Measurements from ENCODE around the gene SF3B6. TPM values are rescaled to one million over a fixed set of nuclear protein-coding genes. Genes with fewer than 3 reads are reported as not detected.

The SF3B6 gene
- total RNA-seq, 1 donor from 2014 or later: 105 TPM

DNA sequence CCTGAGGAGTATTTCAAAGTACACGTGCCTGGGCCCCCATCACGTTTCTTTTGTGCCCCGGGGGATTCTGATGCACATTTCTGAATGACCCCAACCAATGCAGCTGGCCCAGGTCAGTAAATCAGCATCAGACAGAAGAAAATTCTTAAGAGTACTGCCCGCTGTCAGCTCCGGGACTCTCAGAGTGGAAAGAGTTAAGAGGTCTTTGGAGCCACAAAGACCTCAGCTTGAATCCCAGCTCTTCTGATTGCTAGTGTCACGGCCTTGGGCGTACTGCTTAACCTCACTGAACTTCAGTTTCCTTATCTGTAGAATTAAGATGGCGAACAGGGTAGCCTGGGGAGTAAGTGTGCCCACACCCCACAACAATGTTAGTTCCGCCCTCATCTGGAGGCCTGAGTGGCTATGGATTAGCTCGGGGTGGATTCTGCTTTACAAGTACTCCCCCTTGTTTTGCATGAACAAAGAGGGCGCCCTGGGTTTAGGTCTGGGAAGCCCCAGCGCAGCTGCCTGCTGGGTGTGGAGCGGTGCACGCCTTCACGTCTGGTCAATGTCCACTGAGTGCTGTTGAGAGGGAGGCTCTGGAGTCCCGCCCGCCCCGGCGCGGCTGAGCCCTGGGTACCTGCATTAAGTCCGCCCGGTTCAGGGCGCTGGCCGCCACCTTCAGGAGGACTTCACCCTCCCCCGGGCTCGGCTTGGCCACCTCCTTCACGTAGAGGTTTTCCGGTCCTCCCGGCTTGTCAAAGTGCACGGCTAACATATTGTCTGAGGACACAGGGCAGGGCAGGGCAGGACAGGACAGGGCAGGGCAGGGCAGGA lies 7.7 kb upstream of the SF3B6 start:
- H2AFZ ChIP-seq (ENCODE audit: low read depth, low read length): peak overlapping the region; percentile 95
- TF ChIP-seq, protein P1, sequence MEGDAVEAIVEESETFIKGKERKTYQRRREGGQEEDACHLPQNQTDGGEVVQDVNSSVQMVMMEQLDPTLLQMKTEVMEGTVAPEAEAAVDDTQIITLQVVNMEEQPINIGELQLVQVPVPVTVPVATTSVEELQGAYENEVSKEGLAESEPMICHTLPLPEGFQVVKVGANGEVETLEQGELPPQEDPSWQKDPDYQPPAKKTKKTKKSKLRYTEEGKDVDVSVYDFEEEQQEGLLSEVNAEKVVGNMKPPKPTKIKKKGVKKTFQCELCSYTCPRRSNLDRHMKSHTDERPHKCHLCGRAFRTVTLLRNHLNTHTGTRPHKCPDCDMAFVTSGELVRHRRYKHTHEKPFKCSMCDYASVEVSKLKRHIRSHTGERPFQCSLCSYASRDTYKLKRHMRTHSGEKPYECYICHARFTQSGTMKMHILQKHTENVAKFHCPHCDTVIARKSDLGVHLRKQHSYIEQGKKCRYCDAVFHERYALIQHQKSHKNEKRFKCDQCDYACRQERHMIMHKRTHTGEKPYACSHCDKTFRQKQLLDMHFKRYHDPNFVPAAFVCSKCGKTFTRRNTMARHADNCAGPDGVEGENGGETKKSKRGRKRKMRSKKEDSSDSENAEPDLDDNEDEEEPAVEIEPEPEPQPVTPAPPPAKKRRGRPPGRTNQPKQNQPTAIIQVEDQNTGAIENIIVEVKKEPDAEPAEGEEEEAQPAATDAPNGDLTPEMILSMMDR (IDR thresholded peaks at IDR 0.05; ENCODE audit: insufficient read depth, low read depth, low read length): no peak
- TF ChIP-seq EZH2 (IDR thresholded peaks at IDR 0.05; ENCODE audit: insufficient read depth, low read length): no peak
- H3K4me3 ChIP-seq (ENCODE audit: insufficient read depth, low read depth, low read length): peak overlapping the region; percentile 74
- peak overlapping the region; percentile 98 for H3K4me2 ChIP-seq (ENCODE audit: low read length)
- peak overlapping the region; percentile 83 for H3K27ac ChIP-seq (ENCODE audit: low read depth, low read length)
- H3K4me1 ChIP-seq (ENCODE audit: insufficient read depth, low read length): peaks cover 8% of the 10 kb centered on the region
- H3K36me3 Mint-ChIP-seq (ENCODE audit: low read depth, unreplicated experiment): peaks cover 14% of the 10 kb centered on the region
- peaks cover 20% of the 10 kb centered on the region for H3K36me3 ChIP-seq (ENCODE audit: insufficient read depth, low read length)
- peak overlapping the region; percentile 94 for H3K4me3 Mint-ChIP-seq (ENCODE audit: unreplicated experiment)
- peaks cover 11% of the 10 kb centered on the region for H3K79me2 ChIP-seq (ENCODE audit: insufficient read depth, low read length)
- H3K27ac Mint-ChIP-seq (ENCODE audit: unreplicated experiment): peak overlapping the region; percentile 90
- no peaks in the 10 kb centered on the region for H3K27me3 ChIP-seq (ENCODE audit: insufficient read depth, low read length)
- H3K9me3 Mint-ChIP-seq (ENCODE audit: unreplicated experiment): no peaks in the 10 kb centered on the region
- no peak for FAIRE-seq
- no peaks in the 10 kb centered on the region for H3K27me3 Mint-ChIP-seq (ENCODE audit: low read depth, unreplicated experiment)
- DNase-seq (ENCODE audit: low read depth): peak; percentile 76
- H4K20me1 ChIP-seq (ENCODE audit: insufficient read depth, low read length): no peaks in the 10 kb centered on the region
- H3K4me1 Mint-ChIP-seq (ENCODE audit: low read depth, unreplicated experiment): peaks cover 5% of the 10 kb centered on the region
- H3K9me3 ChIP-seq (ENCODE audit: insufficient read depth, low read depth, low read length): no peaks in the 10 kb centered on the region
- peak overlapping the region; percentile 87 for H3K9ac ChIP-seq (ENCODE audit: low read length)

- Histone ChIP-seq H3K27me3 (ENCODE audit: insufficient read depth, low read length) (no peaks in the 10 kb centered on the region), H3K4me2 (ENCODE audit: low read length) (peak overlapping the region; percentile 98), H3K4me3 (ENCODE audit: insufficient read depth, low read depth, low read length) (peak overlapping the region; percentile 74), H3K27ac (ENCODE audit: low read depth, low read length) (peak overlapping the region; percentile 83), H4K20me1 (ENCODE audit: insufficient read depth, low read length) (no peaks in the 10 kb centered on the region), H3K4me1 (ENCODE audit: insufficient read depth, low read length) (peaks cover 8% of the 10 kb centered on the region), H3K9ac (ENCODE audit: low read length) (peak overlapping the region; percentile 87), H3K79me2 (ENCODE audit: insufficient read depth, low read length) (peaks cover 11% of the 10 kb centered on the region), H2AFZ (ENCODE audit: low read depth, low read length) (peak overlapping the region; percentile 95), H3K9me3 (ENCODE audit: insufficient read depth, low read depth, low read length) (no peaks in the 10 kb centered on the region), H3K36me3 (ENCODE audit: insufficient read depth, low read length) (peaks cover 21% of the 10 kb centered on the region)
- DNase-seq (ENCODE audit: low read depth) (no peak), FAIRE-seq (no peak)
- Mint-ChIP-seq H3K36me3 (ENCODE audit: low read depth, unreplicated experiment) (peaks cover 14% of the 10 kb centered on the region), H3K4me1 (ENCODE audit: low read depth, unreplicated experiment) (peaks cover 5% of the 10 kb centered on the region), H3K4me3 (ENCODE audit: unreplicated experiment) (peak overlapping the region; percentile 94), H3K27me3 (ENCODE audit: low read depth, unreplicated experiment) (no peaks in the 10 kb centered on the region), H3K27ac (ENCODE audit: unreplicated experiment) (peak overlapping the region; percentile 90), H3K9me3 (ENCODE audit: unreplicated experiment) (no peaks in the 10 kb centered on the region)
- no peak for TF ChIP-seq EZH2 (IDR thresholded peaks at IDR 0.05; ENCODE audit: insufficient read depth, low read length)
- TF ChIP-seq, protein P1 (IDR thresholded peaks at IDR 0.05; ENCODE audit: insufficient read depth, low read depth, low read length): no peak
Observed at GRCh38 chr2:24082787-24083566, 6.9 kb upstream of the SF3B6 start.

All from astrocyte (in vitro differentiated cells and primary cell).